Fibroblast of peridontal ligament (primary cell): ENCODE data around the gene CTNNAL1.
"Not testable (repeated sequence)": the region's sequence is repeated elsewhere in the genome, so short reads cannot be mapped to it uniquely, and the experiment has no call there.

ENCODE experiments used
- DNase-seq: peaks from one replicate; pipeline ENCODE4 v3.0.0-alpha.2; 2010; ENCODE audit errors: extremely low read depth

Gene CTNNAL1

GRCh38 chr9:109012876-109013678, at the start of gene CTNNAL1:
TSS of gene CTNNAL1 (minus strand) at chr9:109013499. CDS start at chr9:109013442, 57 bp downstream.
- DNase-seq, result peak; percentile 79

- DNase-seq, result peak; percentile 15
Measured at GRCh38 chr9:109062543-109062942, 49.2 kb upstream of the CTNNAL1 start.

- no peak for DNase-seq
Measured at GRCh38 chr9:109060191-109060590, 46.9 kb upstream of the CTNNAL1 start.

GRCh38 chr9:109053121-109053520, 39.8 kb upstream of the CTNNAL1 start:
- not testable (repeated sequence) for DNase-seq

- DNase-seq, result peak; percentile 89
Measured at GRCh38 chr9:109052416-109052815, 39.1 kb upstream of the CTNNAL1 start.

GRCh38 chr9:109051733-109052132, 38.4 kb upstream of the CTNNAL1 start:
- no peak for DNase-seq

GRCh38 chr9:109050444-109050843, 37.1 kb upstream of the CTNNAL1 start:
- no peak for DNase-seq

GRCh38 chr9:109048822-109049221, 35.5 kb upstream of the CTNNAL1 start:
- no peak for DNase-seq

- DNase-seq, result no peak
Measured at GRCh38 chr9:109047259-109047658, 34.0 kb upstream of the CTNNAL1 start.

- DNase-seq, result no peak
Measured at GRCh38 chr9:109046346-109046745, 33.0 kb upstream of the CTNNAL1 start.

GRCh38 chr9:109043578-109043977, 30.3 kb upstream of the CTNNAL1 start:
- no peak for DNase-seq

- no peak for DNase-seq
Measured at GRCh38 chr9:109040571-109040970, 27.3 kb upstream of the CTNNAL1 start.

GRCh38 chr9:109039539-109039938, 26.2 kb upstream of the CTNNAL1 start:
- DNase-seq, result no peak

GRCh38 chr9:109037946-109038715, 24.8 kb upstream of the CTNNAL1 start:
- DNase-seq, result peak; percentile 26

- DNase-seq, result no peak
Measured at GRCh38 chr9:109036744-109037680, 23.7 kb upstream of the CTNNAL1 start.

GRCh38 chr9:109035684-109036423, 22.6 kb upstream of the CTNNAL1 start:
- peak; percentile 83 for DNase-seq

- DNase-seq, result no peak
Measured at GRCh38 chr9:109033941-109034700, 20.8 kb upstream of the CTNNAL1 start.

- DNase-seq, result no peak
Measured at GRCh38 chr9:109031241-109031640, 17.9 kb upstream of the CTNNAL1 start.

- no peak for DNase-seq
Measured at GRCh38 chr9:109030426-109030825, 17.1 kb upstream of the CTNNAL1 start.

- no peak for DNase-seq
Measured at GRCh38 chr9:109028457-109028856, 15.2 kb upstream of the CTNNAL1 start.
